Activated CD8-positive, alpha-beta memory T cell treated with anti-CD3 and anti-CD28 coated beads, Interleukin-2, amount 10 ng/mL, durations not matched to agents 7 days and 5 days (primary cell): ENCODE measurements around the gene PPP3CB. TPM values are rescaled to one million over a fixed set of nuclear protein-coding genes. Genes with fewer than 3 reads are reported as not detected.

Source experiments
- ATAC-seq: fragments of 150-1000 bp; cut with Tn5 transposase; one replicate; pipeline ENCODE4 v1.10.0; 2021; ENCODE audit warnings: moderate library complexity
- CTCF ChIA-PET: fragments of 350-600 bp; sonication (Branson Sonifier 250); formaldehyde crosslinking; loops from one replicate; lab custom pipeline; 2021; ENCODE audit warnings: antibody characterized with exemption; lab: Charles Lee
- DNase-seq: peaks from one replicate; pipeline ENCODE4 v3.0.0-alpha.2; 2020
- H3K27ac Mint-ChIP-seq: one replicate; pipeline ENCODE4 v1.8.0; 2021; ENCODE audit warnings: mild to moderate bottlenecking, mixed read lengths
- H3K27me3 Mint-ChIP-seq: one replicate; pipeline ENCODE4 v1.8.0; 2021; ENCODE audit warnings: mixed read lengths
- H3K36me3 Mint-ChIP-seq: one replicate; pipeline ENCODE4 v1.8.0; 2021; ENCODE audit warnings: mild to moderate bottlenecking, mixed read lengths
- H3K4me1 Mint-ChIP-seq: one replicate; pipeline ENCODE4 v1.8.0; 2021; ENCODE audit warnings: mixed read lengths
- H3K4me3 Mint-ChIP-seq: one replicate; pipeline ENCODE4 v1.8.0; 2021; ENCODE audit warnings: mild to moderate bottlenecking, moderate library complexity, mixed read lengths
- H3K9me3 Mint-ChIP-seq: one replicate; pipeline ENCODE4 v1.8.0; 2022; ENCODE audit warnings: low read depth, mixed read lengths
- total RNA-seq, 2 experiments: library from RNA; stranded (reverse); gene quantifications; one replicate each; pipeline ENCODE4 v1.2.3, GENCODE V29; 2021

PPP3CB gene
- total RNA-seq, 2 experiments from 2014 or later, result 48.7 to 49.1 TPM

DNA sequence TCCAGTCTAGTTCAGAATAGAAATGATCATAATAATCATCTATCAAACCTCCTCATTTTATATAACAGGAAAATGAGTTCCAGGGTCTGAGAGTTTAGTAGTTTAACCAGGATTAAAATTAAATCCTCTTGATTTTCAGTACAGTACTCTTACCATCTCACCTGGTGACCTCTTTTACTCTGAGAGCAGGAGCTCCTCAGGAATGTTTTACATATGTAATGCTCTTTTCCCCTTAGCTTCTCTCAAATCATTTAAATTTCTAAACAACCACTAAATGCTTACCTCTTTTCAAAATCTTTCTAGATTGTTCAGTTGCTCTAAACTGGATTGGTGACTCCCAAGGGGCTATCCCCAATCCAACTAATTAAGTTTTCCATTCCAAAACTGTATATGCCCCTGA, 10.2 kb upstream of the PPP3CB start:
- no peaks in the 10 kb centered on the region for H3K27me3 Mint-ChIP-seq
- CTCF ChIA-PET, result no interaction called here
- DNase-seq, result no peak
- H3K4me3 Mint-ChIP-seq, result no peak overlapping the region
- no peak overlapping the region for H3K27ac Mint-ChIP-seq
- peaks cover 22% of the 10 kb centered on the region for H3K36me3 Mint-ChIP-seq
- ATAC-seq, result no peak
- H3K4me1 Mint-ChIP-seq, result peaks cover 15% of the 10 kb centered on the region
- no peaks in the 10 kb centered on the region for H3K9me3 Mint-ChIP-seq

DNA sequence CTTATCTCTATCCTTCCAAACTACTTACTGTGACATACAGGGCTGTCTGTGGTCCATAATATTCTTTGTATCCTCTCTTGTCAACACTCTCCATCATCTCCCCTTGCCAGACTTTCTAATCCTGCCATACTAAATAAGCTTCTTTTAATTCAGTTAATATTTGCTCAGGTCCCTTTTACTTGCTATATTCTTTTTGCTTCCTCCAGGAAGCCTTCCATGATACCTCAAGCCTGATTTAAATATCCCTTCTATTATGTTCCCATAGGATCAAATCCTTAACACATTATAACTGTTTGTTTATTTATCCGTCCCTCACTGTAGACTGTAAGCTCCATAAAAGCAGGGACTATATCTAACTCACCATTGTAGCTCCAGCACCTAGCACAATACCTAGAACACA, 7.2 kb upstream of the PPP3CB start:
- no peaks in the 10 kb centered on the region for H3K27me3 Mint-ChIP-seq
- H3K9me3 Mint-ChIP-seq, result no peaks in the 10 kb centered on the region
- ATAC-seq, result no peak
- H3K4me1 Mint-ChIP-seq, result peaks cover 15% of the 10 kb centered on the region
- peaks cover 24% of the 10 kb centered on the region for H3K36me3 Mint-ChIP-seq
- H3K27ac Mint-ChIP-seq, result no peak overlapping the region
- no peak overlapping the region for H3K4me3 Mint-ChIP-seq
- no peak for DNase-seq
- CTCF ChIA-PET, result no interaction called here

DNA sequence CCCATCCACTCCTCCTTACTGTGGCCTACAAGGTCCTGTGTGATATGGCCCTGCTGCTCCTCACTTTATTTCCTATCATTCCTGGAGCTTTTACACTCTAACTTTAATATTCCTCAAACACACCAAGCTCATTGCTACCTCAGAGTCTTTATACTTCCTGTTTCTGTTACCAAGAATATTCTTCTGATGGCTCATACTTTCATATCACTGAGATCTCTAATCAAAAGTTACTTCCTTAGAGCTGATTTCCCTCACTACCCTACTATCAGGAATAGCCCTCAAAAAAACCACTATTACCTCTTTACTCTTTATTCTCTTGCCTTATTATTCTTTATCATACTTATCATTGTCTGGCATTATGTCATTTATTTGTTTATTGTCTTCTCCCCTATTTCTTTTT, 5.8 kb upstream of the PPP3CB start:
- Mint-ChIP-seq H3K36me3 (peaks cover 26% of the 10 kb centered on the region), H3K27me3 (no peaks in the 10 kb centered on the region), H3K4me1 (peaks cover 20% of the 10 kb centered on the region), H3K27ac (peak overlapping the region; percentile 72), H3K9me3 (no peaks in the 10 kb centered on the region), H3K4me3 (no peak overlapping the region)
- ATAC-seq (peak; percentile 27), DNase-seq (no peak)
- CTCF ChIA-PET, result interaction anchor here (0.8 to 2.1 kb wide), 2 partner anchors 27 to 142 kb away, joined by 3 to 10 read pairs; no protein-coding TSS in a partner anchor

DNA sequence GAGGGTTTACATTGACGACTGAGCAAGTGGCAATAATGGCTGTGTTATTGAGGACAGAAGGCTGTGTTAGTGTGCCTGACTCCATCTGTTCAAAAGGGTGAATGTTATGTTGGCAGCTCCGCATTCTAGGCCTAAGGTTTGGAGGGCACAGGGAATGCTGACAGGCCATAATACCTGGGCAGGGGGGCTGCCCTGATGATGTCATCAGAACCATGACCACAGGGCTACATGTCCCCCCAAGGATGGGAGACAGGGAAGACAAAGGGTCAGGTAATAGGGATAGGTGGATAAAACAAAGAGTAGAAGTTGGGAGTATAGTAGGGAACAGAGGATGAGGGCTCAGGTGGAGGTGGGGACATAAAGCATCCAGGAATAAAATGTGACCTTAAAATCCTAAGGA, 1.8 kb upstream of the PPP3CB start:
- no peaks in the 10 kb centered on the region for H3K9me3 Mint-ChIP-seq
- CTCF ChIA-PET, result interaction anchor here (1.3 kb wide), 1 partner anchor 12 kb away, joined by 5 read pairs; no protein-coding TSS in a partner anchor
- H3K27me3 Mint-ChIP-seq, result no peaks in the 10 kb centered on the region
- H3K4me1 Mint-ChIP-seq, result peaks cover 48% of the 10 kb centered on the region
- peaks cover 22% of the 10 kb centered on the region for H3K36me3 Mint-ChIP-seq
- H3K4me3 Mint-ChIP-seq, result no peak overlapping the region
- H3K27ac Mint-ChIP-seq, result no peak overlapping the region
- no peak for ATAC-seq
- DNase-seq, result no peak

DNA sequence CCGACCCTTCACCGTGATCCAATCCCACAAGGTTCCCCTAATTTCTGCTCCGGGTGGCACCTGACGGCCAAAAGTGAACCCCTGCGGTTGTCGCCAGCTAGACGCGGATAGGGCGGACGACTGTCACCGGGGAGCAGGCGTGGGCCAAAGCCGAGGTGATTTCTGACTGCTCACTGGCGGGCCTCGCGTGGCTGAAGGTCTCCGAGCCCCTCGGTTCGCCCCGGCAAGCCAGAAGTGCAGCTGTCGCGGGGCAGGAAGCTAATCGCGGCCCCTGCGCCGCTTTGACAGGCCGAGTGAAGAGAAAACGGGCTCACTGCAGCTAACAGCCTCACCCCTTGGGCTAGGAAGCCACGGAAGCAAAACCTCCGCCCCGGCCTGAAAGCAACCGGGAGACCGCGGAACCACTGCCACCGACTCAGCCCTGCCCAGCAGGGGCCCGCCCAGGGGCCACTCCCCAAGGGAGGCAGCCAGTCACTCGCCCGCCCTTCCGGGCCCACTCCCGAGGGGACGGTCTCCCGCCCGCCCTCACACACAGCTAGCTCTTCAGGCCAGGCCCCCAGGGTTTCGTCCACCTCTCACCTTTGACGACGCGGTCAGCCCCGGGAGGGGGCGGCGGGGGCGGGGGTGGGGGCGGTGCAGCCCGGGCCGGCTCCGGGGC, 469 bp downstream of the PPP3CB start:
- Mint-ChIP-seq H3K27ac (peak overlapping the region; percentile 97), H3K4me3 (peak overlapping the region; percentile 85), H3K36me3 (peaks cover 19% of the 10 kb centered on the region), H3K27me3 (no peaks in the 10 kb centered on the region), H3K4me1 (peaks cover 39% of the 10 kb centered on the region), H3K9me3 (no peaks in the 10 kb centered on the region)
- DNase-seq, result peak; percentile 95
- CTCF ChIA-PET, result interaction anchor here (0.5 to 1.4 kb wide), 8 partner anchors 12 to 232 kb away, joined by 3 to 8 read pairs (median 3); no protein-coding TSS in a partner anchor
- ATAC-seq, result peak; percentile 94

DNA sequence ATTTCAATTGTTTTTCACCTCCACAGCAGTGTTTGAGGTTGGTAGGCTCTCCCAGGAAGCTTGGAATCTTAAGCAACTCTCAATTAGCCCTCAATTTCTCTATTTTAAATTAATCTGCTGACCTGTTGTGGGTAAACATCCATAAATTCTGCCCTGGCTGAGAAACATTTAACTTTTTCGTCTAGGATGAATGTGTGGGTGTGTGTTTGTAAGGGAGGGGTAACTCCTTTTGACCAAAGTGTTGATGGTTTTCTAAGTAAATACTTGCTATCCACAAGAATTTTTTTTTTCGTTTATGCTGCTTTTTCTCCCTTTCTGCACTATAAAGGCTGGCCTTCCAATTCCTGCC, 973 bp downstream of the PPP3CB start:
- Mint-ChIP-seq H3K27me3 (no peaks in the 10 kb centered on the region), H3K36me3 (peaks cover 22% of the 10 kb centered on the region), H3K27ac (peak overlapping the region; percentile 97), H3K9me3 (no peaks in the 10 kb centered on the region), H3K4me1 (peaks cover 41% of the 10 kb centered on the region), H3K4me3 (peak overlapping the region; percentile 85)
- no peak for ATAC-seq
- DNase-seq, result no peak
- CTCF ChIA-PET, result interaction anchor here (0.8 to 1.4 kb wide), 5 partner anchors 11 to 249 kb away, joined by 3 to 8 read pairs (median 3); no protein-coding TSS in a partner anchor

DNA sequence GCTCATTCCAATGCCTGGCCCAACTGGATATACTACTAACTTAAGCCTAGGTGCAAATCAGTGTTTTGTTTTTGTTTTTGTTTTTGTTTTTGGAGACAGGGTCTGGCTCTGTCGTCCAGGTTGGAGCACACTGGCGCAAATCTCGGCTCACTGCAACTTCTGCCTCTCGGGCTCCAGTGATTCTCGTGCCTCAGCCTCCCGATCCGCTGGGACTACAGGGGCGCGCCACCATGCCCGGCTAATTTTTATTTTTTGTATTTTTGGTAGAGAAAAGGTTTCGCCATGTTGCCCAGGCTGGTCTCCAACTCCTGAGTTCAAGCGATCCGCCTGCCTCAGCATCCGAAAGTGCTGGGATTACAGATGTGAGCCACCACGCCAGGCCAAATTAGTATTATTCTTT, 1.6 kb downstream of the PPP3CB start:
- H3K27me3 Mint-ChIP-seq, result no peaks in the 10 kb centered on the region
- H3K4me1 Mint-ChIP-seq, result peaks cover 44% of the 10 kb centered on the region
- CTCF ChIA-PET, result interaction anchor here (0.8 to 1.0 kb wide), 3 partner anchors 82 to 249 kb away, joined by 3 to 5 read pairs (median 3); no protein-coding TSS in a partner anchor
- H3K27ac Mint-ChIP-seq, result peak overlapping the region; percentile 73
- no peaks in the 10 kb centered on the region for H3K9me3 Mint-ChIP-seq
- ATAC-seq (no peak), DNase-seq (no peak)
- peak overlapping the region; percentile 62 for H3K4me3 Mint-ChIP-seq
- H3K36me3 Mint-ChIP-seq, result peaks cover 23% of the 10 kb centered on the region

DNA sequence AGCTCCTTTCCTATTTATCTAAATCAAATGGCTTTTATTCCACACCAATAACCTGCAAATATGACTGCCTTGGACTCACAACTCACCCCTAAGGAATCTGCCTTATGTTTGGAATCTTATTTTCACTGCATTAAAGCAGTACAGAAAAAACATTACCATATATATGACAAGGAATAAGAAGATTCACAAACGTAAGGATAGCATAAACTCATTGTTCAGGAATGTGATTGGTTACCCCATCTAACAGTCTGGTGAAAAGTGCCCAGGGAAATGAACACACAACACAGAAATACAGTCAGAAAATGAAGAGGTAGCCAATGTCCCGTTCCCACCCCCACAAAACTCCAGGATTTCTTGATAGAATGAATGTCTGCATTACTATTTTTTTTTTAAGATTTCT, 2.0 kb downstream of the PPP3CB start:
- peak overlapping the region; percentile 26 for H3K27ac Mint-ChIP-seq
- H3K27me3 Mint-ChIP-seq, result no peaks in the 10 kb centered on the region
- ATAC-seq, result no peak
- H3K9me3 Mint-ChIP-seq, result no peaks in the 10 kb centered on the region
- H3K4me3 Mint-ChIP-seq, result peak overlapping the region; percentile 62
- no peak for DNase-seq
- H3K36me3 Mint-ChIP-seq, result peaks cover 27% of the 10 kb centered on the region
- H3K4me1 Mint-ChIP-seq, result peaks cover 46% of the 10 kb centered on the region
- CTCF ChIA-PET, result interaction anchor here (1.0 kb wide), 1 partner anchor 81 kb away, joined by 5 read pairs; no protein-coding TSS in a partner anchor

DNA sequence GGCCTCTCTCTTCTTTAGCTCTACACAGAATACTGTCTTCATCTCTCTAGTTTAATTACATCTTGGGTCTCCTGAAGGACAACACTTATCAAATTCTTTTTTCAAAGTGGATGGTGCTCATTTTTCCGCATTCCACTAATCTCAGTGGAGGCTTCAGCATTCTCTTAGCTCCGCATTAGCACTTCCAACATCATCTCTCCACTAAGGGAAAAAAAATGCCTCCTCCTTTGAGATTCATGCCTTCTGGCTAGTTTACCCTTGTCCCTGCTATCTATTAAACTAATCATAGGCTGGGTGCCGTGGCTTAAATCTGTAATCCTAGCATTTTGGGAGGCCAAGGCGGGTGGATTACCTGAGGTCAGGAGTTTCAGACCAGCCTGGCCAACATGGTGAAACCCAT, 9.2 kb downstream of the PPP3CB start:
- Mint-ChIP-seq H3K27me3 (no peaks in the 10 kb centered on the region), H3K27ac (no peak overlapping the region), H3K4me3 (no peak overlapping the region), H3K9me3 (no peaks in the 10 kb centered on the region), H3K36me3 (peaks cover 35% of the 10 kb centered on the region), H3K4me1 (peaks cover 19% of the 10 kb centered on the region)
- CTCF ChIA-PET, result no interaction called here
- ATAC-seq (no peak), DNase-seq (no peak)

DNA sequence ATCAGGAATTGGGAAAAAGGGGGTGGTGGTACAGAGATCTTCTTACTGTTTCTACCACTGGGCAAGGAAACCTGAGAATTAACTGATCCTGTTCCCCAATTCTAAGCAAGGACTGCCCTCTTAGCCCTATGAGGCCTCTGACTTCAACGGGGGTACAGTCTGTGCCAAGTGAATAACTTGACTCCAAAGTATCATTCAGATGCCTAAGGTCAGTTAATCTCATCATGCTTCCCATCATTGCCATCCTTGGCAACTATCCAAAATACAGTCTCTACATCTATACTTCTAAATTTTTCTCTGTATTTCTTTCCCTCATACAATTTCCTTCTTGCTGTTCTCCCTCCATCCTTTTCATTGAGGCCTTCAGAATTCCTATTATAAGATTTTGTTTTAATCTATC, 10.5 kb downstream of the PPP3CB start:
- CTCF ChIA-PET, result no interaction called here
- Mint-ChIP-seq H3K4me1 (peaks cover 27% of the 10 kb centered on the region), H3K9me3 (no peaks in the 10 kb centered on the region), H3K4me3 (no peak overlapping the region), H3K36me3 (peaks cover 33% of the 10 kb centered on the region), H3K27me3 (no peaks in the 10 kb centered on the region), H3K27ac (no peak overlapping the region)
- DNase-seq (no peak), ATAC-seq (no peak)

DNA sequence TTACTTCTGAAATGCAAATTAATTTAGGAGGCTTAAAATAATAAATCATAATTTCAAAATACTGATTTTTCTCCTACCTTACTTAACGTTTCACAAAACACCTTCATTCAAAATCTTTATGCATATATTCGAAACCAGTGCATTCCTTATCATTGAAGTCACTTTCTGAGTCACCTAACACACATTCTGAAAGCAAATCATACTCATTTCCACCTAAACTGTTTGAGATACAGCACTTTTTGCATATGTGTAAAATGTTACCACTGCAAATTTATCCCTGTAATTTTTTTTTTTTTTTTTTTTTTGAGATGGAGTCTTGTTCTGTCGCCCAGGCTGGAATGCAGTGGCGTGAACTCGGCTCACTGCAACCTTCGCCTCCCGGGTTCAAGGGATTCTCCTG, 15.7 kb downstream of the PPP3CB start:
- ATAC-seq (peak; percentile 79), DNase-seq (no peak)
- H3K27ac Mint-ChIP-seq, result peak overlapping the region; percentile 76
- H3K27me3 Mint-ChIP-seq, result no peaks in the 10 kb centered on the region
- peaks cover 33% of the 10 kb centered on the region for H3K4me1 Mint-ChIP-seq
- H3K4me3 Mint-ChIP-seq, result peak overlapping the region; percentile 21
- no peaks in the 10 kb centered on the region for H3K9me3 Mint-ChIP-seq
- H3K36me3 Mint-ChIP-seq, result peaks cover 30% of the 10 kb centered on the region
- CTCF ChIA-PET, result interaction anchor here (1.6 kb wide), 1 partner anchor 163 kb away, joined by 3 read pairs; no protein-coding TSS in a partner anchor

DNA sequence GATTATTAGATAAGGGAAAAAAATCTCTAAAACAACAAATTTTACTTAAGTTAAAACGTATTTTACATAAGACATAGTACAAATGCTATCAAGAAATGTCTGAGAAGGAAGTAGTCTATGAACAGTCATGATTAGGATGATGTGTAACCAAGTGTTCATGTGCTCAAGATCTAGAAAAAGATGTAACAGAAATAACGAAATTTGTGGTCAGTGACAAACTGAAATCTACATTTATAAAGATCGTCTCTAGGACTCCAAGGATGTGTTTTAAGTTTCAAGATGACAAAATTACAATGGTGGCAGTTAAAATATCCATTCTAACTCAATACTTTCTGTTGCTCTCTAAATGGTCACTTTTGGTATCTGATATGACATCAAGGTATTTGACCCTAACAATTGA, 17.2 kb downstream of the PPP3CB start:
- ATAC-seq (peak; percentile 72), DNase-seq (no peak)
- peaks cover 35% of the 10 kb centered on the region for H3K36me3 Mint-ChIP-seq
- peak overlapping the region; percentile 22 for H3K4me3 Mint-ChIP-seq
- no peaks in the 10 kb centered on the region for H3K27me3 Mint-ChIP-seq
- peak overlapping the region; percentile 85 for H3K27ac Mint-ChIP-seq
- no peaks in the 10 kb centered on the region for H3K9me3 Mint-ChIP-seq
- peaks cover 31% of the 10 kb centered on the region for H3K4me1 Mint-ChIP-seq
- CTCF ChIA-PET, result interaction anchor here (0.6 kb wide), 1 partner anchor 644 kb away, joined by 3 read pairs; no protein-coding TSS in a partner anchor

DNA sequence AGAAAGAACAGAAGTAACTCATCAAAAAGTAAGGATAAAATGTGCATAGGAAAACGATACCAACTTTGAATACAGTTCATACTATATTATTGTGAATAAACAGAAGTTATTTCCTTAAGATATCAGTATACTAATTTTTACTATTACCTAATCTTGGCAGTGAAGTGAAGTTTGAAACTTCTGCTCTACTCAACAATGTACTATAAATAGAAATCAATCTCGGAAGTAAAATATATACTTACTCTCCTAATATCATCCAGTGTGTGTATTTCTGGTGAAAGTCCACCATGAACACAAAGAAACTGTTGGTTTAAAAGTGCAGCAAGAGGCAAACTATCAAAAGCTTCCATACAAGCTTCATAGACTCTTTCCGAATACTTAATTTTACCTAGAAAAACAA, 24.6 kb downstream of the PPP3CB start:
- no peak for ATAC-seq
- peaks cover 43% of the 10 kb centered on the region for H3K36me3 Mint-ChIP-seq
- CTCF ChIA-PET, result interaction anchor here (0.5 kb wide), 1 partner anchor 36 kb away, joined by 4 read pairs; no protein-coding TSS in a partner anchor

DNA sequence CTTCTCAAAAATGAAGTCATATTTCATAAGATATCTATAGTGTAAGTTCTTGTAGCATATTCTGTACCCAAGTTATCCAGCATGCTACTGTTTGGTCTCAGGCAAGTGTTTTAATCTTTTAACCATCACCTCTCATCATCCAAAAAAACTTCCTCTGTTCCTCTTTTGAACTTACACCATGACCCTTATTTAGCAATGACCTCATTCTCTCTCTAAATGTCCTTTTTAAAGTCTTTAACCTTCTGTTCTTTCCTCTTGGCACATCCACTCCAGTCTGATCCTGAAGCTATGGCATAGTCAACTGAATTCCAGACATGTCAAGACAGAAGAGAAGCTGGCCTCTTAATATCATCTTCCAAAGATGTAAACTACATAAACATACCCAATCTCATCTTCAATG, 26.2 kb downstream of the PPP3CB start:
- no peaks in the 10 kb centered on the region for H3K27me3 Mint-ChIP-seq
- DNase-seq (no peak), ATAC-seq (no peak)
- peaks cover 11% of the 10 kb centered on the region for H3K4me1 Mint-ChIP-seq
- H3K4me3 Mint-ChIP-seq, result no peak overlapping the region
- no peaks in the 10 kb centered on the region for H3K9me3 Mint-ChIP-seq
- peaks cover 39% of the 10 kb centered on the region for H3K36me3 Mint-ChIP-seq
- CTCF ChIA-PET, result no interaction called here
- no peak overlapping the region for H3K27ac Mint-ChIP-seq

More for the DNA sequence above, 24.6 kb downstream of the PPP3CB start:
- H3K27me3 Mint-ChIP-seq, result no peaks in the 10 kb centered on the region
- no peak for DNase-seq
- H3K27ac Mint-ChIP-seq, result no peak overlapping the region
- no peaks in the 10 kb centered on the region for H3K9me3 Mint-ChIP-seq
- no peak overlapping the region for H3K4me3 Mint-ChIP-seq
- H3K4me1 Mint-ChIP-seq, result peaks cover 11% of the 10 kb centered on the region
